ENCODE results near the gene DCDC1.
A peak's percentile ranks its signal among the peaks of the same experiment; 100 is the strongest.

Gene DCDC1

GRCh38 chr11:31231601-31232000 lies 137.9 kb downstream of the DCDC1 start:
- no peak for DNase-seq (ENCODE audit: low read depth)

DNA sequence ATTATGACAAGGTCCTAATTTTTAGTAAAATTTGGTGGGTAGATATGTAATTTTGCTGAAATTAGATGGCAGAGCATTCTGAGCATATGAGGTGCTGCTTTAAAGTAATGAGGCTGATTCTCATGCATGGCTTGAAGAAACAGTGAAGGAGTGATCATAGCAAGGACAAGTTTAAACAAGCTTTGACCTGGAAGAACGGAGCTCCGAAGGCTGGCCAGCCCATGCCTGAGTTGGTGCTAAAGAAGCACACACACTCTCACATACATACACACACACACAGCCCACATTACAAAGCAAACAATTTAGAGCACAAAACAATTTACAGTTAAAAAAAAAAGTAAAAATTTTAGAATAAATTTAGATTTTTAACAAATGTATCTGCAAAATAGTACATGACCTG lies 150.7 kb downstream of the DCDC1 start:
- no peak for DNase-seq (ENCODE audit: low read depth)

- no peak for DNase-seq (ENCODE audit: low read depth)
Observed at GRCh38 chr11:31214372-31214771, 155.2 kb downstream of the DCDC1 start.

GRCh38 chr11:31199378-31199777 lies 170.2 kb downstream of the DCDC1 start:
- DNase-seq (ENCODE audit: low read depth), result no peak

DNA sequence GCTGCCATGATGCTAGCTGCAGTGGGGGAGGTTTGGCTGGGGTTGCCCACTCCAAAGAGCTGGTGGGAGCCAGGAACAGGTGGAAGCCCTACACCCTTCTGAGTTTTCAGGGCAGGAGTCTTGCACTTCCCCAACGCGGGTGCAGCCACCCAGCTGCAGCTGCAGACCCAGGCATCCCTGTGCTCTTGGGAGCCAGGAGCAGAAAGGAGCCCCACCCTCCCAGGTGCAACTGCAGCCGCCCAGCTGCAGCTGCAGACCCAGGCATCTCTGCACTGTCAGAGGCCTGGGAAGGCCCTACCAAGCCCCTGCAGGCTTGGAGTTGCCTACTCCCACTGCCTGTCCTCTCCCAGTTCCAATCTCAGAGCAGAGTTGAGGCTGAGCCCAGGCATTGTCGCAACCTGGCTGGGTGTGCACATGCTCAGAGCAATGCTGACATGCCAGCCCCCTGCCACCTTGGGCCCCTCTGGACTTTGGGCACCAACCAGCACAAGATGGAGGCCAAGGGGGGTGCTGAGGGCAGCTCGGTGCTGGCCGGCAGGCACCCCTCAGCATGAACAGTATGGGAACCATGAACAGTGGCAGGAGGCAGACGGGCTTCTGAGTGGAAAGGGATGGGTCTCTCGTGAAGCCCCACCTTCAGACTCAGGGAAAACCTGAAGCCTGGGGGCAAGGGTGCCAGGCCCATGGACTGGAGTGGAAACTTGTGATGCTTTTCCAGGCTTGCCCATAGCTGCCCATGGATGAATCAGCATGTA lies 195.4 kb downstream of the DCDC1 start:
- no peak for DNase-seq (ENCODE audit: low read depth)

DNA sequence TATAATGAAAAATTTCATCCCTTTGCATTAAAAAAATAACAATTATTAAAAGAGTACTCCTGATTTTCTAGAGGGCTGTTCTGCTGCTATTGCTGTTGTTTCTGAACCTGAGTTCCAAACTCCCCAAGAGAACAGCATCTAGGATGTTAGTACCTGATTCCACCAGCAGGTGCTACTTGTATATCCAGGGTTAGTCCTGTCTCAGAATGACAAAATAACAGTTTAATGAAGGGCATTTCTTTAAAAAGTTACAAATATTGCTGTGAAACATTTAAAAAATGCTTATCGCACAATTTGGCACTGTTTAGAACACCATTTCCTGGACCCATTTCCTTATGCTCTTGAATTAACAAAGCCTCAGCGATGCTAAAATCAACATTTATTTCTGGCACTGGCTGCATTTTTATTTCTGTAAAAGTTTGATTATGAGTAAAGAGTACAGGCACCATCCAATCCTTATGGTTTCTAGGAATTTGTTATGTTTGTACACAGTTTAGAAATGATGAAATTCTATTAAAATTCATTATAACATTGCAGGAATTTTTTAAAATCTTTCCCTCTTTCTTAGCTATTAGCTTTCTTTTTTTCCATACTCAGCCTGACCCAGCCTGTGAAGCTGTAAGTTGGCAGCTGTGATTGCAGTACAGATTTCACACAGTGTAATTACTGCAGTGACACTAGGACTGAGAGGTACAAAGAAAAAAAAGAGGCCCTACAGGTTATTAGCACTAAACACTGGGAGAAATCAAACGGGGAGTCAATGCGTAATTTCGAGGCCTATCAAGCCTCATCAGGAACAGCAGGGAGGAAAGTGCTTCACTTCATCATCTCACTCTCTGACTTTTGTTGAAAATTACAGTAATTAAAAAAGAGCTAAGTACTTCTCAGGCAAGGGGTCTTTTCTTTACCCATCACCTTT lies 208.8 kb downstream of the DCDC1 start:
- DNase-seq (ENCODE audit: low read depth), result no peak

DNA sequence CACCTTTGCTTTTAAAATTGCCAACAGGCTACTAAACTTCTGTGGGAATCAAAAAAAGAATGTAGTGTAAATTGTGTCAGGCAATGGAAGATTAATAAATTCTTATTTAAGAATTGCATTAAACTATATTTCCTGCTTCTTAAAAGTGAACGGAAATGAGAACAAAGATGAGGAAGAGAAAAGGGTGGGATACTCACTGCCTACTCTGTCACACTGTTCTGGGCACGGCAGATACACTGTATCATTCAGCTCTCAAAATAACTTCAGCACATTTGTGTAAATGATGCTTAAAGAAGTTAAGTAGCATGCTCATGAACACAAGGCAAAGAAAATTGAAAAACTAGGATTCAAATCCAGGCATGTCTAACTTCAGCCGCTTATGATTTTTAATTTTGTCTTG lies 218.7 kb downstream of the DCDC1 start:
- DNase-seq (ENCODE audit: low read depth), result no peak

DNA sequence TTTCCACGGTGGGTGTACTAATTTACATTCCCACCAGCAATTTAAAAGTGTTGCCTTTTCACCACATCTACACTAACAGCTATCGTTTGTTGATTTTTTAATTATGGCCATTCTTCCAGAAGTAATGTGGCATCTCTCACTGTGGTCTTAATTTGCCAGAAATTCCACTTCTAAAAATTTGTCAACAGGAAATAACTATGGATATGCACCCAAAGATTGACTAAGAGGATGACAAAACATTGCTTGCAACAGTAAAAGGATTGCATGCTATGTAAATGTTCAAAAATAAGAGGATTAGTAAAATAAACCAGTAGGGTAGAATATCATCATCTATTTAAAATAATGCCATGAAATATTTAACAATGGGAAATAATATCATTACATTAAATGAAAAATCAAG lies 219.5 kb downstream of the DCDC1 start:
- DNase-seq (ENCODE audit: low read depth), result no peak

DNA sequence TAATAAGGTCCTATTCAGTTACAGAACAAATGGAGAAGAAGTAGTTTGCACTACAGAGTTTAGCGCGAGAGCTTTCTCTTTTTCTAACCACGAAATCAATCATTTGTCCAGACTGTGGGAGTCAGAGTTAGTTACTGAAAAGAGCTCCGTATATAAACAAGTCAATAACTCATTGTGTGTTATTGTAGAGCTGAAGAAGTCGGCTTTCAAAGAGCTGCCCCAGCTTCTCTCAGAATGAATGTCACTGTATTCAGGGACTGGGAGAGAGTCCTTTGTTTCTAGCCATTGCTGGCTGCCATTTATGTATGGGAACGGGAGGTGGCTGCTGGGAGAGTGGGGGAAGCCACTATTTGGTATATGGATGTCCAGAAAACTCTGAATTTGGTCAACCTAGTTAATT lies 227.8 kb downstream of the DCDC1 start:
- DNase-seq (ENCODE audit: low read depth), result no peak

- DNase-seq (ENCODE audit: low read depth), result no peak
Observed at GRCh38 chr11:31139479-31139878, 230.1 kb downstream of the DCDC1 start.

- DNase-seq (ENCODE audit: low read depth), result no peak
Observed at GRCh38 chr11:31132531-31133421, 236.8 kb downstream of the DCDC1 start.

- DNase-seq (ENCODE audit: low read depth), result no peak
Observed at GRCh38 chr11:31131760-31132159, 237.8 kb downstream of the DCDC1 start.

GRCh38 chr11:31127290-31127689 lies 242.2 kb downstream of the DCDC1 start:
- DNase-seq (ENCODE audit: low read depth), result no peak

GRCh38 chr11:31120428-31120827 lies 249.1 kb downstream of the DCDC1 start:
- DNase-seq (ENCODE audit: low read depth), result no peak

DNA sequence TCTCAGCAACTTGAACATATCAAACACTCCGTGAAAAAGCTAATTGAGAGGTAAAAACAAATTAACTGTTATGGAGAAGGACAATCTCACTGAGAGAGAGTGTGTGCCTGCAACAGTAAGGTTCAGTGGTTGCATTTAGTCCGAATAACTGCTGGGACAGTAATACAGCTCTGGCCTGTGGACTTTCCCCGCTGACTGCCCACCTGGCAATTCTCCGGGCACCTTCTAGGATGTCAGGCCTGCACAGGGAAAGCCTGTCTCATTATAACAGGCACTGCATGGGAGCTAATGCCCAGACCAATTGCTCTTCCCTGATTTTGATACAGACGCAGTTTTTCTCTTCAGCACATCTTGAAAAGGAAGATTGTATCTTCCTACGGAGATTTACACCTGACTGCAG lies 251.0 kb downstream of the DCDC1 start:
- no peak for DNase-seq (ENCODE audit: low read depth)

- DNase-seq (ENCODE audit: low read depth), result no peak
Observed at GRCh38 chr11:31117038-31117437, 252.5 kb downstream of the DCDC1 start.

DNA sequence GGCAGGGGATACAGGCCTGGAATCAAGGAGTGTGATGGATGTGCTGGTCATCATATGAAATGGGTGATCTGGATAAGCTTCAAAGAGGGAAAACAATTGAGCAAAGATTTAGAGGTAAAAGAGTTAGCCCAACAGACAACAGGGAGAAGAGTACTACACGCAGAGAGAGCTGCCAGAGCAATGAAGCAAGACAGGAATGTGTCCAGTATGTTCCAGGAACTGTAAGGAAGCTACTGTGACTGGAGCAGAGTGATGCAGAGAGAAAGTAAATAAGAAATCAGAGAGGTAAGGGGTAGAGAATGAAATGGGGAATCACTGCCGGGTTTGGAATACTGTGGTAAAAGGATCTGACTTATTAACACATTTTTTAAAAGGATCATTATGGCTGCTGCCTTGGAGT lies 255.1 kb downstream of the DCDC1 start:
- DNase-seq (ENCODE audit: low read depth), result no peak

GRCh38 chr11:31110830-31111229 lies 258.7 kb downstream of the DCDC1 start:
- no peak for DNase-seq (ENCODE audit: low read depth)

- DNase-seq (ENCODE audit: low read depth), result no peak
Observed at GRCh38 chr11:31109446-31109845, 260.1 kb downstream of the DCDC1 start.

GRCh38 chr11:31107649-31108048 lies 261.9 kb downstream of the DCDC1 start:
- DNase-seq (ENCODE audit: low read depth), result no peak

DNA sequence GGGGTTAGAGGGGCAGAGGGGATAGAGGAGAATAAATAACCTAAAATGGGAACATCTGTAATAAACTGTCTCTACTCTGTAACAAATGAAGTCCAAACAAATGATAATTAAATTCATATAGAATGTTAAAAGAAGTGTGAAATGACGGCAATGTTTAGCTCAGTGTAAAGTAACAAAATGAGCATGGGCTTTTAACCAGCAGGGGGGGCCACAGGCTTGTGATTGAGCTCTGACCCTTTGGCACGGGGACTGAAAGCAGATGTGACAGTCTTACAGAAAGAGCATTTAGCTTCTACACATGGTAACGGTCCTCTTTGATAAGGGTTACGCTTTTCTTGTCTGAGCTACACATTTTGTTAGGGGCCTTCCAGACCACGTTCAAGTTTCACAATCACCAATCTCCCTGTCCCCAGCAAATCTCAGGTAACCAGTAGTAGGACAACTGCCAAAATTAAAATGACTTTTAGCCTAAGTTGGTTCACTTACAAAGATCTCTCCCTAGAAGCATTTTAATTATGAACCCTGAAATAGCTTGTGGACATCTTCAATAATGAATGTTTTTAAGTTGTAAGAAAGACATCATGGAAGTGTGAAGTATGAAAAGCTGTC lies 262.5 kb downstream of the DCDC1 start:
- peak; percentile 16 for DNase-seq (ENCODE audit: low read depth)

- no peak for DNase-seq (ENCODE audit: low read depth)
Observed at GRCh38 chr11:31106326-31106725, 263.2 kb downstream of the DCDC1 start.
